CD4-positive, alpha-beta memory T cell (primary cell): ENCODE measurements around the gene SNN. TPM values are rescaled to one million over a fixed set of nuclear protein-coding genes. Genes with fewer than 3 reads are reported as not detected.

Experiments
- CTCF ChIA-PET: fragments of 350-600 bp; sonication (Branson Sonifier 250); formaldehyde crosslinking; loops from one replicate; lab custom pipeline; 2021; ENCODE audit warnings: inconsistent platforms; ENCODE audit not compliant: partially characterized antibody; lab: Charles Lee
- POLR2A ChIA-PET: fragments of 350-600 bp; sonication (Branson Sonifier 250); formaldehyde crosslinking; loops from one replicate; lab custom pipeline; 2021; ENCODE audit not compliant: partially characterized antibody; lab: Charles Lee
- DNase-seq, 5 donors: peaks; one replicate each; pipeline versions ENCODE4 v3.0.0 to v3.0.0-alpha.2; 2020 to 2022; ENCODE audit warnings: mixed read lengths in 1 of 5
- H3K27ac ChIP-seq: one replicate; pipeline ENCODE4 v1.7.0; 2013; ENCODE audit warnings: low read depth, low read length
- H3K27me3 ChIP-seq: 2 replicates; pipeline ENCODE4 v1.7.0; 2013; ENCODE audit warnings: mild to moderate bottlenecking, low read length, moderate library complexity; ENCODE audit not compliant: insufficient read depth
- H3K36me3 ChIP-seq: 2 replicates; pipeline ENCODE4 v1.7.0; 2013; ENCODE audit warnings: mild to moderate bottlenecking, low read length, moderate library complexity; ENCODE audit not compliant: insufficient read depth
- H3K4me1 ChIP-seq: 2 replicates; pipeline ENCODE4 v1.7.0; 2013; ENCODE audit warnings: mild to moderate bottlenecking, low read length, moderate library complexity; ENCODE audit not compliant: insufficient read depth
- H3K4me3 ChIP-seq, 2 donors: one replicate each; pipeline ENCODE4 v1.7.0; 2013; ENCODE audit warnings: low read length in 2 of 2, mild to moderate bottlenecking in 1 of 2
- H3K9me3 ChIP-seq, 2 donors: one replicate each; pipeline ENCODE4 v1.7.0; 2013; ENCODE audit warnings: low read length in 2 of 2, control low read depth in 1 of 2; ENCODE audit not compliant: control insufficient read depth in 1 of 2
- H3K27ac Mint-ChIP-seq, 7 donors: one replicate each; pipeline ENCODE4 v1.8.0; 2020 to 2021; ENCODE audit warnings: mixed read lengths in 7 of 7, mild to moderate bottlenecking in 6 of 7, inconsistent platforms in 3 of 7, moderate library complexity in 3 of 7
- H3K27me3 Mint-ChIP-seq, 2 donors: one replicate each; pipeline ENCODE4 v1.8.0; 2020 to 2021; ENCODE audit warnings: mixed read lengths in 2 of 2
- H3K36me3 Mint-ChIP-seq, 2 donors: one replicate each; pipeline ENCODE4 v1.8.0; 2020 to 2021; ENCODE audit warnings: mixed read lengths in 2 of 2, inconsistent platforms in 1 of 2, mild to moderate bottlenecking in 1 of 2
- H3K4me1 Mint-ChIP-seq, 4 donors: one replicate each; pipeline ENCODE4 v1.8.0; 2020 to 2021; ENCODE audit warnings: mixed read lengths in 4 of 4, mild to moderate bottlenecking in 1 of 4
- H3K4me3 Mint-ChIP-seq, 8 donors: one replicate each; pipeline ENCODE4 v1.8.0; 2020 to 2021; ENCODE audit warnings: mixed read lengths in 8 of 8, mild to moderate bottlenecking in 7 of 8, moderate library complexity in 6 of 8, inconsistent platforms in 3 of 8
- H3K9me3 Mint-ChIP-seq, 8 donors: one replicate each; pipeline ENCODE4 v1.8.0; 2020 to 2021; ENCODE audit warnings: mixed read lengths in 8 of 8, mild to moderate bottlenecking in 5 of 8, inconsistent platforms in 3 of 8, moderate library complexity in 1 of 8
- intact Hi-C: fragments of 100-400 bp; cut with micrococcal nuclease; formaldehyde crosslinking; loops from one replicate; pipeline ENCODE4 v1.15.1; 2023
- polyA plus RNA-seq, 2 donors: library from polyadenylated mRNA; unstranded; fragments of 300-500 nt; fragmentation: Illumina TruSeq; gene quantifications; one replicate each; pipeline ENCODE4 v1.2.3, GENCODE V29; 2021
- total RNA-seq, 2 experiments: library from RNA; stranded (reverse); gene quantifications; one replicate each; pipeline ENCODE4 v1.2.3, GENCODE V29; 2021

Gene SNN
- total and polyA plus RNA-seq, 4 experiments from 2014 or later, result 16.1 to 20.4 (median 18.0) TPM

GRCh38 chr16:11650641-11651591, 17.3 kb upstream of the SNN start:
- H3K4me3 ChIP-seq, result no peak overlapping the region
- Mint-ChIP-seq H3K27me3 (peaks cover 0 to 1% of the 10 kb centered on the region in 2 donors), H3K27ac (peak overlapping the region in 2 of 7 donors; percentile 53 to 83), H3K36me3 (no peaks in the 10 kb centered on the region), H3K9me3 (no peaks in the 10 kb centered on the region), H3K4me3 (no peak overlapping the region), H3K4me1 (peaks cover 5 to 17% (median 9%) of the 10 kb centered on the region in 4 donors)
- no peaks in the 10 kb centered on the region for H3K36me3 ChIP-seq
- peaks cover 10% of the 10 kb centered on the region for H3K4me1 ChIP-seq
- POLR2A ChIA-PET, result interaction anchor here (0.6 kb wide), 1 partner anchor 271 kb away, joined by 3 read pairs; no protein-coding TSS in a partner anchor
- no peaks in the 10 kb centered on the region for H3K9me3 ChIP-seq
- intact Hi-C loops, result no loop called here
- no peaks in the 10 kb centered on the region for H3K27me3 ChIP-seq
- CTCF ChIA-PET, result interaction anchor here (1.1 to 1.6 kb wide), 3 partner anchors 9 to 119 kb away, joined by 4 read pairs; no protein-coding TSS in a partner anchor
- H3K27ac ChIP-seq, result no peak overlapping the region
- no peak for DNase-seq

DNA sequence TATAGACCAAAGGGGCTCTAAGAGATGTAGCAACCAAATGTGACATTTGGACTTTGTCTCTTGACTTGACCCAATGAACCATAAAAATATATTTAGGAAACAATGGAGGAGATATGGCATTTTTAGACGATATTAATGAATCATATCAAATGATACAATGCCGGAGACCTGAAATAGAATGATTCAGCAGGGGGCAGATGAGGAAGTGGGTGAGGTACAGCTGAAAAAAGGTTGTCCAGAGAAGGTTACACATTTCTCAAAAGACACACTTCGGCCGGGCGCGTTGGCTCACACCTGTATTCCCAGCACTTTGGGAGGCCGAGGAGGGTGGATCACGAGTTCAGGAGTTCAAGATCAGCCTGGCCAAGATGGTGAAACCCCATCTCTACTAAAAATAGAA, 16.5 kb upstream of the SNN start:
- H3K36me3 ChIP-seq, result no peaks in the 10 kb centered on the region
- no peaks in the 10 kb centered on the region for H3K27me3 ChIP-seq
- H3K27ac ChIP-seq, result no peak overlapping the region
- ChIA-PET POLR2A (interaction anchor here (0.6 kb wide), 1 partner anchor 272 kb away, joined by 3 read pairs; no protein-coding TSS in a partner anchor), CTCF (interaction anchor here (1.1 to 1.6 kb wide), 3 partner anchors 10 to 120 kb away, joined by 4 read pairs; no protein-coding TSS in a partner anchor)
- Mint-ChIP-seq H3K27me3 (peaks cover 0 to 1% of the 10 kb centered on the region in 2 donors), H3K4me1 (peaks cover 5 to 17% (median 9%) of the 10 kb centered on the region in 4 donors), H3K9me3 (no peaks in the 10 kb centered on the region), H3K27ac (no peak overlapping the region), H3K36me3 (no peaks in the 10 kb centered on the region), H3K4me3 (no peak overlapping the region)
- peaks cover 10% of the 10 kb centered on the region for H3K4me1 ChIP-seq
- intact Hi-C loops, result no loop called here
- H3K9me3 ChIP-seq, result no peaks in the 10 kb centered on the region
- no peak overlapping the region for H3K4me3 ChIP-seq
- no peak for DNase-seq

- no peak overlapping the region for H3K27ac Mint-ChIP-seq
- H3K4me3 Mint-ChIP-seq, result no peak overlapping the region
- DNase-seq, result no peak
- no peaks in the 10 kb centered on the region for H3K36me3 Mint-ChIP-seq
- Histone ChIP-seq H3K36me3 (no peaks in the 10 kb centered on the region), H3K4me1 (peaks cover 10% of the 10 kb centered on the region), H3K9me3 (no peaks in the 10 kb centered on the region), H3K4me3 (no peak overlapping the region), H3K27ac (no peak overlapping the region), H3K27me3 (no peaks in the 10 kb centered on the region)
- H3K4me1 Mint-ChIP-seq, result peaks cover 5 to 17% (median 9%) of the 10 kb centered on the region in 4 donors
- peaks cover 0 to 1% of the 10 kb centered on the region in 2 donors for H3K27me3 Mint-ChIP-seq
- H3K9me3 Mint-ChIP-seq, result no peaks in the 10 kb centered on the region
- CTCF ChIA-PET, result interaction anchor here (1.8 kb wide), 1 partner anchor 124 kb away, joined by 5 read pairs; no protein-coding TSS in a partner anchor
- POLR2A ChIA-PET, result no interaction called here
- intact Hi-C loops, result no loop called here
Observed at GRCh38 chr16:11655655-11656054, 12.6 kb upstream of the SNN start.

GRCh38 chr16:11657556-11657955, 10.7 kb upstream of the SNN start:
- intact Hi-C loops, result no loop called here
- no peaks in the 10 kb centered on the region for H3K36me3 ChIP-seq
- H3K9me3 ChIP-seq, result no peaks in the 10 kb centered on the region
- H3K4me1 ChIP-seq, result peaks cover 10% of the 10 kb centered on the region
- H3K27ac ChIP-seq, result no peak overlapping the region
- H3K4me3 ChIP-seq, result no peak overlapping the region
- ChIA-PET POLR2A (no interaction called here), CTCF (interaction anchor here (1.3 to 1.8 kb wide), 2 partner anchors 15 to 126 kb away, joined by 3 to 5 read pairs; no protein-coding TSS in a partner anchor)
- H3K4me3 Mint-ChIP-seq, result no peak overlapping the region
- H3K4me1 Mint-ChIP-seq, result peaks cover 5 to 11% (median 7%) of the 10 kb centered on the region in 4 donors
- H3K27me3 ChIP-seq, result no peaks in the 10 kb centered on the region
- DNase-seq, result no peak
- H3K36me3 Mint-ChIP-seq, result no peaks in the 10 kb centered on the region
- H3K9me3 Mint-ChIP-seq, result no peaks in the 10 kb centered on the region
- H3K27me3 Mint-ChIP-seq, result no peaks in the 10 kb centered on the region
- peak overlapping the region in 2 of 7 donors; percentile 5 to 50 for H3K27ac Mint-ChIP-seq

DNA sequence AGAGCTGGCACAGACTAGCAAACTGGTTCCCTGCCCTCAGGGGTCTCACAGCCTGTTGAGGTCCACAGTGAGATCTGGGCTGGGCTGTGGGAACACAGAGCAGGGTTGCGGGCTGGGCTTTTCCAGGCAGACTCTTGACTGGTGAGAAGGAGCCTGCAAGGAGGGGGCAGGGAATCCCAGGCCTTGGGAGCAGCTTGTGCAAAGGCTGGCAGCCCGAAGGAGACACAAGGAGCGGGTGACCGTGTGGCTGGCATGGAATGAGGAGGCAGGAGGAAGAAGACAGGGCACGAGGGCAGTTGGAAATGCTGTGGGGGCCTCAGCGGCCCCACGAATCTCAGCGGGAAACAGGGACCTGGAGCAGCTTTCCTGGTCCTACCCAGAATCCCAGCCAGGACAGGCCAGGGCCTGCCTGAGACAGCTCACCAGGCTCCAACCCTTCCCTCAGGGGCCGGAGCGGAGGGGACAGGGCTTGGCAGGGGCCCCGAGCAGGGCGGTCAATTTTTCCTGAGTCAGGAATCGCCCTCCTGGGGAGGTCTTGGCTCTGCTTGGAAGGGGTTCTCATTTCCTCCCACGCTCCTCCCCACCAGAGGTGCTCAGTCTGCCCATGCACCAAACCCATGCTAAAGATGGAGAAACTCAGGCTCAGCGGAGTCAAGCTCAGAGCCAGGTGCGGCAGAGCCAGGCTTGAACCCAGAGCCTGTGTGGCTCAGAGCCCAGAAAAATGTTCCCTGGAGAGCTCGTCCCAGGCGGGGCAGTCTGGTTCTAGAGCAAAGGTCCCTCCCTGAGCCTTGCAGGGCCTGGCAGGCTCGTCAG, 9.2 kb upstream of the SNN start:
- Histone ChIP-seq H3K36me3 (no peaks in the 10 kb centered on the region), H3K4me3 (no peak overlapping the region), H3K27me3 (no peaks in the 10 kb centered on the region), H3K27ac (no peak overlapping the region), H3K4me1 (peaks cover 12% of the 10 kb centered on the region), H3K9me3 (no peaks in the 10 kb centered on the region)
- no peak overlapping the region for H3K4me3 Mint-ChIP-seq
- DNase-seq, result no peak
- intact Hi-C loops, result no loop called here
- no peaks in the 10 kb centered on the region for H3K36me3 Mint-ChIP-seq
- ChIA-PET CTCF (interaction anchor here (0.8 to 1.5 kb wide), 3 partner anchors 10 to 127 kb away, joined by 3 to 6 read pairs (median 3); no protein-coding TSS in a partner anchor), POLR2A (no interaction called here)
- no peaks in the 10 kb centered on the region for H3K27me3 Mint-ChIP-seq
- no peak overlapping the region for H3K27ac Mint-ChIP-seq
- H3K4me1 Mint-ChIP-seq, result peaks cover 6 to 9% (median 8%) of the 10 kb centered on the region in 4 donors
- H3K9me3 Mint-ChIP-seq, result no peaks in the 10 kb centered on the region

GRCh38 chr16:11660565-11660964, 7.7 kb upstream of the SNN start:
- DNase-seq, result no peak
- no peak overlapping the region for H3K27ac Mint-ChIP-seq
- no peaks in the 10 kb centered on the region for H3K9me3 Mint-ChIP-seq
- H3K4me1 ChIP-seq, result peaks cover 18% of the 10 kb centered on the region
- H3K4me1 Mint-ChIP-seq, result peaks cover 13 to 18% (median 16%) of the 10 kb centered on the region in 4 donors
- H3K4me3 ChIP-seq, result no peak overlapping the region
- H3K27me3 Mint-ChIP-seq, result no peaks in the 10 kb centered on the region
- POLR2A ChIA-PET, result no interaction called here
- H3K4me3 Mint-ChIP-seq, result no peak overlapping the region
- H3K9me3 ChIP-seq, result no peaks in the 10 kb centered on the region
- intact Hi-C loops, result no loop called here
- CTCF ChIA-PET, result interaction anchor here (1.3 to 1.5 kb wide), 2 partner anchors 11 to 129 kb away, joined by 3 to 6 read pairs; no protein-coding TSS in a partner anchor
- H3K27me3 ChIP-seq, result no peaks in the 10 kb centered on the region
- no peaks in the 10 kb centered on the region for H3K36me3 ChIP-seq
- H3K27ac ChIP-seq, result no peak overlapping the region
- H3K36me3 Mint-ChIP-seq, result no peaks in the 10 kb centered on the region
